ENCODE results near the gene ABCA1. TPM values are rescaled to one million over a fixed set of nuclear protein-coding genes. Genes with fewer than 3 reads are reported as not detected.
A peak's percentile ranks its signal among the peaks of the same experiment; 100 is the strongest.

ABCA1 gene
- total and polyA plus RNA-seq, 10 of the 15 experiments (the other 5 are each of a cell fraction or from before 2014, with no cell fraction given), result 0.01 to 0.56 (median 0.16) TPM

- TF ChIP-seq, protein P1, sequence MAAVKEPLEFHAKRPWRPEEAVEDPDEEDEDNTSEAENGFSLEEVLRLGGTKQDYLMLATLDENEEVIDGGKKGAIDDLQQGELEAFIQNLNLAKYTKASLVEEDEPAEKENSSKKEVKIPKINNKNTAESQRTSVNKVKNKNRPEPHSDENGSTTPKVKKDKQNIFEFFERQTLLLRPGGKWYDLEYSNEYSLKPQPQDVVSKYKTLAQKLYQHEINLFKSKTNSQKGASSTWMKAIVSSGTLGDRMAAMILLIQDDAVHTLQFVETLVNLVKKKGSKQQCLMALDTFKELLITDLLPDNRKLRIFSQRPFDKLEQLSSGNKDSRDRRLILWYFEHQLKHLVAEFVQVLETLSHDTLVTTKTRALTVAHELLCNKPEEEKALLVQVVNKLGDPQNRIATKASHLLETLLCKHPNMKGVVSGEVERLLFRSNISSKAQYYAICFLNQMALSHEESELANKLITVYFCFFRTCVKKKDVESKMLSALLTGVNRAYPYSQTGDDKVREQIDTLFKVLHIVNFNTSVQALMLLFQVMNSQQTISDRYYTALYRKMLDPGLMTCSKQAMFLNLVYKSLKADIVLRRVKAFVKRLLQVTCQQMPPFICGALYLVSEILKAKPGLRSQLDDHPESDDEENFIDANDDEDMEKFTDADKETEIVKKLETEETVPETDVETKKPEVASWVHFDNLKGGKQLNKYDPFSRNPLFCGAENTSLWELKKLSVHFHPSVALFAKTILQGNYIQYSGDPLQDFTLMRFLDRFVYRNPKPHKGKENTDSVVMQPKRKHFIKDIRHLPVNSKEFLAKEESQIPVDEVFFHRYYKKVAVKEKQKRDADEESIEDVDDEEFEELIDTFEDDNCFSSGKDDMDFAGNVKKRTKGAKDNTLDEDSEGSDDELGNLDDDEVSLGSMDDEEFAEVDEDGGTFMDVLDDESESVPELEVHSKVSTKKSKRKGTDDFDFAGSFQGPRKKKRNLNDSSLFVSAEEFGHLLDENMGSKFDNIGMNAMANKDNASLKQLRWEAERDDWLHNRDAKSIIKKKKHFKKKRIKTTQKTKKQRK (IDR thresholded peaks at IDR 0.05; ENCODE audit: low read depth, low read length), result no peak
- TF ChIP-seq CBX5 (IDR thresholded peaks at IDR 0.05; ENCODE audit: low read depth) (no peak), NFYA (IDR thresholded peaks at IDR 0.05; ENCODE audit: borderline replicate concordance, low read depth, low read length) (no peak), SIX5 (IDR thresholded peaks at IDR 0.05; ENCODE audit: low read depth, low read length, severe bottlenecking) (no peak), ZSCAN29 (IDR thresholded peaks at IDR 0.05) (no peak), ESRRA (IDR thresholded peaks at IDR 0.05; ENCODE audit: low read length) (no peak)
Measured at GRCh38 chr9:104766025-104766424, 161.9 kb downstream of the ABCA1 start (continued).

DNA sequence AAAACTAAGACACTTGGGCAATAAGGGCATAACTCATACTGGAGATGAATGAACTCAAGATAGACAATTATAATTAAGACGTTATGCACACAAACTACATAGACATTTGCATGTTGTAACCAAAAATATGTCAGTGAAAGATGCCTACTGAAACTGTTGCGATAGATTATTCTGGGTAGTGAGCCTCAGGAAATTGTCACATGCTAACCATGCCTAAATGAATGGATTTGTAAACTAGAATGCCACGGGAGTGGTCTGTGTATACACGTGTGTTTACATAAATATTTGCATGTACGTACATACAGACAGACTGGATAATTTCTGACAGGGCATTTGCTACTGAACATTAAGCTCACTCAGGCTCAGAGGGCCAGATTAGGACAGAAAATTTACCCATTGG is 162.8 kb downstream of the ABCA1 start:
- WGBS (ENCODE audit: insufficient coverage, insufficient replicate concordance, low lambda C conversion rate, missing lambda C conversion rate), result 4% methylated on average over 5 of the region's 5 CpGs
- in situ Hi-C loops (cut with MboI) (no loop called here), intact Hi-C loops (cut with micrococcal nuclease; ENCODE audit: unreplicated experiment) (loop anchor here (2.0 kb wide), 1 partner anchor 16 kb away; no protein-coding TSS in a partner anchor)
- TF ChIP-seq GABPA (IDR thresholded peaks at IDR 0.05; ENCODE audit: low read depth) (no peak), SREBF1 (IDR thresholded peaks at IDR 0.05; ENCODE audit: low read length) (no peak), BHLHE40 (IDR thresholded peaks at IDR 0.05; ENCODE audit: borderline replicate concordance in 1 of 2, low read depth in 2 of 2, low read length in 1 of 2) (peak; percentile 60 to 81; a peak in 3 of 4 replicates), RFX5 (IDR thresholded peaks at IDR 0.05; ENCODE audit: low read depth, low read length) (0 out of 2 replicates have a peak, but pooled peaks have one; percentile 22), EZH2 (IDR thresholded peaks at IDR 0.05; ENCODE audit: borderline replicate concordance, control insufficient read depth, low read depth, low read length) (no peak), POU2F2 (IDR thresholded peaks at IDR 0.05; ENCODE audit: borderline replicate concordance, low read depth, low read length) (0 out of 3 replicates have a peak, but pooled peaks have one; percentile 60), NR2C2 (IDR thresholded peaks at IDR 0.05; ENCODE audit: borderline replicate concordance, control insufficient read depth, insufficient read length, low read depth) (no peak)
- ChIA-PET CTCF (interaction anchor here (0.8 to 4.7 kb wide), 5 partner anchors 9 to 98 kb away, joined by 3 to 35 read pairs (median 3); partner anchors contain the start of gene NIPSNAP3A), RAD21 (ENCODE audit: unreplicated experiment) (interaction anchor here (1.0 to 4.9 kb wide), 3 partner anchors 10 to 17 kb away, joined by 3 to 28 read pairs (median 14); partner anchors contain the start of gene NIPSNAP3A), SMC1A (ENCODE audit: uncharacterized antibody, unreplicated experiment) (interaction anchor here (0.9 to 4.6 kb wide), 4 partner anchors 10 to 20 kb away, joined by 3 to 35 read pairs (median 10); partner anchors contain the start of gene NIPSNAP3A), POLR2A (interaction anchor here (0.9 to 1.6 kb wide), 2 partner anchors 9 to 17 kb away, joined by 5 to 10 read pairs; partner anchors contain the start of gene NIPSNAP3A)
- Histone ChIP-seq H3K9ac (ENCODE audit: control insufficient read depth, insufficient read depth, low read length) (no peak overlapping the region), H3K9me3 (replicated peaks; ENCODE audit: control insufficient read depth, insufficient read depth, low read length) (no peaks in the 10 kb centered on the region), H3K4me2 (ENCODE audit: control insufficient read depth, insufficient read depth) (peak overlapping the region; percentile 96), H3K4me1 (ENCODE audit: control insufficient read depth, insufficient read depth, low read length) (peaks cover 12% of the 10 kb centered on the region), H3K79me2 (ENCODE audit: control insufficient read depth, insufficient read depth, low read length) (no peaks in the 10 kb centered on the region), H4K20me1 (ENCODE audit: control insufficient read depth, insufficient read depth) (no peaks in the 10 kb centered on the region), H3K4me3 (peak overlapping the region; percentile 82), H3K27ac (ENCODE audit: control insufficient read depth, insufficient read depth) (no peak overlapping the region), H3K36me3 (ENCODE audit: control insufficient read depth in 2 of 2, insufficient read depth in 2 of 2, low read length in 1 of 2) (no peaks in the 10 kb centered on the region), H3K27me3 (replicated peaks in 1 of 2; ENCODE audit: control insufficient read depth in 2 of 2, insufficient read depth in 2 of 2, low read length in 1 of 2) (no peaks in the 10 kb centered on the region), H2AFZ (ENCODE audit: control insufficient read depth, low read depth, low read length) (peak overlapping the region; percentile 63)
- DNase-seq (ENCODE audit: low read depth, low spot score), result no peak
- ATAC-seq, result peak; percentile 63
- FAIRE-seq, result no peak
- BruUV-seq (replicated peaks), result TSS peak; percentile 55
